Activated naive CD4-positive, alpha-beta T cell treated with anti-CD3 and anti-CD28 coated beads for 36 hours (primary cell): ENCODE results near the gene LRRC17. TPM values are rescaled to one million over a fixed set of nuclear protein-coding genes. Genes with fewer than 3 reads are reported as not detected.
A peak's percentile ranks its signal among the peaks of the same experiment; 100 is the strongest.

Experiments used
- CTCF ChIA-PET: fragments of 350-600 bp; sonication (Branson Sonifier 250); formaldehyde crosslinking; loops from one replicate; lab custom pipeline; 2021; ENCODE audit warnings: antibody characterized with exemption; lab: Charles Lee
- DNase-seq: peaks from one replicate; pipeline ENCODE4 v3.0.0-alpha.2; 2020
- H3K27ac Mint-ChIP-seq: one replicate; pipeline ENCODE4 v1.8.0; 2021; ENCODE audit warnings: mild to moderate bottlenecking, mixed read lengths
- H3K27me3 Mint-ChIP-seq: one replicate; pipeline ENCODE4 v1.8.0; 2021; ENCODE audit warnings: low read depth, mixed read lengths
- H3K36me3 Mint-ChIP-seq: one replicate; pipeline ENCODE4 v1.8.0; 2021; ENCODE audit warnings: low read depth, mixed read lengths
- H3K4me1 Mint-ChIP-seq: one replicate; pipeline ENCODE4 v1.8.0; 2021; ENCODE audit warnings: low read depth, mixed read lengths
- H3K4me3 Mint-ChIP-seq: one replicate; pipeline ENCODE4 v1.8.0; 2021; ENCODE audit warnings: mild to moderate bottlenecking, moderate library complexity, mixed read lengths
- H3K9me3 Mint-ChIP-seq: one replicate; pipeline ENCODE4 v1.8.0; 2021; ENCODE audit warnings: mixed read lengths
- intact Hi-C: fragments of 100-400 bp; cut with micrococcal nuclease; formaldehyde crosslinking; loops from one replicate; pipeline ENCODE4 v1.15.1; 2023
- total RNA-seq, 2 experiments: library from RNA; stranded (reverse); gene quantifications; one replicate each; pipeline ENCODE4 v1.2.3, GENCODE V29; 2021

LRRC17 gene
- total RNA-seq, 2 experiments from 2014 or later: not detected

DNA sequence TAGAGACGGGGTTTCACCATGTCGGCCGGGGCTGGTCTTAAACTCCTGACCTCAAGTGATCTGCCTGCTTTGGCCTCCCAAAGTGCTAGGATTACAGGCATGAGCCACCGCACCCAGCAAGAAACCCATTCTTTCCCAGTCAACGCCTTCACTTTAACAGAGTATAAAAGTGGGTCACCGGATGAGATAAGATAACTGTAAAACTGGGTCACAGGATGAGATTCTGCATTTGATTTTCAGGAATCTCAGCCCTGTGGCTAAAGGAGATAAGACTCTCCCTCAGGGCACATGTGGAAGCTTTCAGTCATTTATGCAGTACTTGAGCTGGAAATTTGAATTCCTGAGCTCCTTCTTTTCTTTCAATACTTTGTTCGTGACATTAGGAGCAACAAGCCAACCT, 70.8 kb downstream of the LRRC17 start:
- CTCF ChIA-PET: interaction anchor here (0.7 kb wide), 1 partner anchor 11 kb away, joined by 3 read pairs; no protein-coding TSS in a partner anchor
- no peak for DNase-seq
- no peaks in the 10 kb centered on the region for H3K4me1 Mint-ChIP-seq
- H3K9me3 Mint-ChIP-seq: no peaks in the 10 kb centered on the region
- no peak overlapping the region for H3K4me3 Mint-ChIP-seq
- intact Hi-C loops: no loop called here
- no peaks in the 10 kb centered on the region for H3K27me3 Mint-ChIP-seq
- H3K36me3 Mint-ChIP-seq: no peaks in the 10 kb centered on the region
- H3K27ac Mint-ChIP-seq: no peak overlapping the region

GRCh38 chr7:102985176-102985783, 72.5 kb downstream of the LRRC17 start:
- no peak for DNase-seq
- CTCF ChIA-PET: no interaction called here
- Mint-ChIP-seq H3K4me1 (no peaks in the 10 kb centered on the region), H3K27ac (no peak overlapping the region), H3K27me3 (no peaks in the 10 kb centered on the region), H3K4me3 (no peak overlapping the region), H3K9me3 (no peaks in the 10 kb centered on the region), H3K36me3 (no peaks in the 10 kb centered on the region)
- intact Hi-C loops: no loop called here

DNA sequence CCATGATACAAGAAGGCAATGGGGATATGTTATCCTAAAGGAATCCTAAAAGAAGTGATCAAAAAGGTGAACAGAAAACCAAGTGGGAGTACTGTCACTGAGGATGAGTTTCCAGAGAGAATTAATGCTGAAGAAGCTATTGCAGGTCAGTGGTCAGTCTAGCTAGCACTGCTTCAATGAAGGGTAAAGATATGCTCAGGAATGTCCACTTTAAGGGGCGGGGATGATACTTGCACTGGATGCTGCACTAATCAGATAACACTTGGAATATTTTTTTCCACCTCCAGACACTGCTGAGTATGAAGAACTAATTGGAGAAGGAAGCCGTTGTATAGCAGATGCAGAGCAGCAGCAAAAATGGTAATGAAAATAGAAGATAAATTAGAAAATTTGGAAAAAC, 75.3 kb downstream of the LRRC17 start:
- H3K27me3 Mint-ChIP-seq: no peaks in the 10 kb centered on the region
- H3K4me3 Mint-ChIP-seq: no peak overlapping the region
- intact Hi-C loops: no loop called here
- CTCF ChIA-PET: no interaction called here
- H3K27ac Mint-ChIP-seq: no peak overlapping the region
- H3K9me3 Mint-ChIP-seq: no peaks in the 10 kb centered on the region
- no peak for DNase-seq
- peaks cover 2% of the 10 kb centered on the region for H3K4me1 Mint-ChIP-seq
- no peaks in the 10 kb centered on the region for H3K36me3 Mint-ChIP-seq

DNA sequence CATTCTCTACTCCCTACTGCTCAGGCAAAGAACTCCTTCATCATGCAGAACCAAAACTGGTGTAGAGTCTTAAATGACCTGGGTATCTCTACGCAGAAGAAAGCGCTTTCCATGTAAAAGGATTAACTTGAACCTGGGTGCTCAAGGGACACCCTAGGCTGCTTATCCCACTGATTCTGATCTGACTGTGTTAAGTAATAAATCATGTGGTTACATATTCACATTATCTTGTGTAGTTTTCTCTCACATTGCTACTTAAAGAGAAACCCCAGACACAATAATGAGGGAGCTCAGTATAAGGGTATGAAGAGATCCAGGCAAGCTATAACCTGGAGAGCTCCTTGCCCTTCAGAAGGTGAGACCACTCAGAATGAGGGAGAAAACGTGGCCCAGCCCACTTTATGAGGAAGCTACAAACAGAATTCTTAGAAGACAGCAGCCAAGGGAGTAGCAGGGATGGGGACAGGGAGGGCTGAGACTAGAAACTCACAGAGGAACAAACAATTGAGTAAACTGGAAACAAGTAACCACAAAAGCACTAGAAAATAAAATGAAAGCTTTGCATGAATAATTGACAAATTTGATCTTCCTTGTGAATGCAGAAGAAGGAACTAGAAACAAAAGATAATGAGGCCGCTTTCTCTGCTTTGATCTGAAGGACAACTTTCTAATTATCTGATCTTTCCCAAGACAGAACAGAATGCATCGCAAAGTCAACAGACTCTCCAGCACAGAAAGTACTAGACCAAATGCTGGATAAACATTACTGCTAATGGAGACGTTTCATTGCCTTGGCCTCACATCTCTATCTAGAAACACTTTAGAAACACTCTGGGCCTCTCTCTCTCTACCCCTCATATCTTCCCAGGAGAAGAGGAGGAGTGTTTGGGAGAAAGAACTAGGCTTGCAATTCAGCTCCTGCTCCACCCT, 76.1 kb downstream of the LRRC17 start:
- H3K9me3 Mint-ChIP-seq: no peaks in the 10 kb centered on the region
- no peak overlapping the region for H3K4me3 Mint-ChIP-seq
- DNase-seq: no peak
- intact Hi-C loops: no loop called here
- no peaks in the 10 kb centered on the region for H3K36me3 Mint-ChIP-seq
- no peak overlapping the region for H3K27ac Mint-ChIP-seq
- CTCF ChIA-PET: no interaction called here
- H3K27me3 Mint-ChIP-seq: no peaks in the 10 kb centered on the region
- peaks cover 3% of the 10 kb centered on the region for H3K4me1 Mint-ChIP-seq

GRCh38 chr7:102990642-102991041, 77.8 kb downstream of the LRRC17 start:
- Mint-ChIP-seq H3K4me3 (no peak overlapping the region), H3K9me3 (no peaks in the 10 kb centered on the region), H3K27ac (no peak overlapping the region), H3K4me1 (peaks cover 3% of the 10 kb centered on the region), H3K27me3 (no peaks in the 10 kb centered on the region), H3K36me3 (no peaks in the 10 kb centered on the region)
- DNase-seq: no peak
- intact Hi-C loops: no loop called here
- CTCF ChIA-PET: no interaction called here

DNA sequence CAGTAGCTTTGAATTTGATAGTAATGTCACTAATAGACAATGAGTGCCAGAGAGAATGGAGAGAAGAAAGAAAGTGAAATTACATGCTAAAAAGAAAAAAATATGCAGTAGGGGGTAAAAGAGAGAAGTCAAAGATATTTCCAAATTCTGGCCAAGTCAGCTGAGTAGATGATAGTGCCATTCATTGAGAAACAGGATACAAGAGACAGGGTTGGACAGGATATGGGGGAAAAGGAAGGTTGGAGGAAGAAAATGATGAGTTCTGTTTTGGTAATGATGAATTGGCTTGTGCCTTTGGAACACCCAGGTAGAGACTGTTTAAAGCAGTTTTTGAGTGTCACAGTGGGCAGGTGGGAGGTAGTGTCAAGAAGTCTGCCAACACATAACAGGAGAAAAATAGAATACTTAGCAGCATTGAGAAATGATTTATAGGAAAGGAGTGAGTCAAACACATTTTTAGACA, 78.3 kb downstream of the LRRC17 start:
- Mint-ChIP-seq H3K36me3 (no peaks in the 10 kb centered on the region), H3K4me1 (peaks cover 3% of the 10 kb centered on the region), H3K9me3 (no peaks in the 10 kb centered on the region), H3K4me3 (no peak overlapping the region), H3K27ac (no peak overlapping the region), H3K27me3 (no peaks in the 10 kb centered on the region)
- CTCF ChIA-PET: no interaction called here
- intact Hi-C loops: no loop called here
- DNase-seq: no peak

- no peak overlapping the region for H3K27ac Mint-ChIP-seq
- no peaks in the 10 kb centered on the region for H3K27me3 Mint-ChIP-seq
- CTCF ChIA-PET: no interaction called here
- peak; percentile 14 for DNase-seq
- intact Hi-C loops: no loop called here
- H3K36me3 Mint-ChIP-seq: no peaks in the 10 kb centered on the region
- H3K4me3 Mint-ChIP-seq: no peak overlapping the region
- H3K9me3 Mint-ChIP-seq: no peaks in the 10 kb centered on the region
- peaks cover 3% of the 10 kb centered on the region for H3K4me1 Mint-ChIP-seq
These were observed 78.9 kb downstream of the LRRC17 start for GRCh38 chr7:102991540-102992214.

DNA sequence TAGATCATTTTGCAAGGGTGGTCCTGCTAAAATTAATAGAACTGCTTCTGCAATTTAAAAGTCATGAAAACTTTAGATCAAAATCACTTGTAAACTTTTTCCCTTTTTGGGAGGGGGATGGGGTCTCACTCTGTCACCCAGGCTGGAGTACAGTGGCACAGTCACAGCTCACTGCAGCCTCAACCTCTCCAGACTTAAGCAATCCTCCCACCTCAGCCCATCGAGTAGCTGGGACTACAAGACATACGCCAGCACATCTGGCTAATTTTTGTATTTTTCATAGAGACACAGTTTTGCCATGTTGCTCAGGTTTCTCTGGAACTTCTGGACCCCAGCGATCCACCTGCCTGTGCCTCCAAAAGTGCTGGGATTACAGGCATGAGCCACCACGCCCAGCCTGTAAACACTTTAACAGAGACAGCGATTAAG, 79.7 kb downstream of the LRRC17 start:
- no peaks in the 10 kb centered on the region for H3K9me3 Mint-ChIP-seq
- H3K27ac Mint-ChIP-seq: no peak overlapping the region
- no peaks in the 10 kb centered on the region for H3K27me3 Mint-ChIP-seq
- DNase-seq: no peak
- no peak overlapping the region for H3K4me3 Mint-ChIP-seq
- H3K4me1 Mint-ChIP-seq: peaks cover 3% of the 10 kb centered on the region
- no peaks in the 10 kb centered on the region for H3K36me3 Mint-ChIP-seq
- CTCF ChIA-PET: no interaction called here
- intact Hi-C loops: no loop called here

DNA sequence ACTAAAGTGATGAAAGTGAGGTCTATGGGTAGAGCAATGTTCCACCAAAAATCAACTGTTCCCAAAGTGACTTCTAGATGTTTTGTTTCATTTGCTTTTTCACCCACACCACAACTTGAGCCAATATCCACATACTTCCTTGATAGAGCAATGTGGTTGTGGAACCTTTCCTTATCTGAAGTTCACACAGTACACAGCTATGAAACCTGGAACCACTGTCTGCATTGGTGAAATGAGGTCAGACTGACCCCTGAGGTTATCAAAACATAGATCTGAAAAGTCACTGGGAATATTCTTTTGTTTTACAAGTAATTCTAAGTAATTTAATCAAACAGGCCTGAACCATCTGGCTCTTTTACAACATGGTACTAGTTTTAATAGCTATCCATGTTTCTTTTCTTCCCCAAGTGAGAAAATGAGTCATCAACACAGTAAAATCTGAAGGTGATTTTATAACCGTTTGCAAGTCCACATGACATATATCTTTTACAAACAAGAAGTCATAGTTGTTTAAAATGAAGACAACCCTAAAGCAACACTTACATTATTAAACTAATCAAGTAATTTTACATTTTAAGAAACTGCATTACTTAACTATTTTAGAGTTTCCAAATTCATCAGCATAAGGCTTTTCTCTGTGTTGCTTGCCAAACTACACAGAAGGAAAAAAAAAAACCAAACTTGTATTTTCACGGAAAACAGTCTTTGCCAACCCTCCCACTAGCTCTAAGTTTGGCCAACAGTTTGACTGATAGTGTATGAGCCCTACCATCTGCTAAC, 80.3 kb downstream of the LRRC17 start:
- DNase-seq: no peak
- no peaks in the 10 kb centered on the region for H3K9me3 Mint-ChIP-seq
- no peaks in the 10 kb centered on the region for H3K36me3 Mint-ChIP-seq
- CTCF ChIA-PET: no interaction called here
- H3K4me1 Mint-ChIP-seq: peaks cover 3% of the 10 kb centered on the region
- H3K27me3 Mint-ChIP-seq: no peaks in the 10 kb centered on the region
- H3K4me3 Mint-ChIP-seq: no peak overlapping the region
- no peak overlapping the region for H3K27ac Mint-ChIP-seq
- intact Hi-C loops: no loop called here

DNA sequence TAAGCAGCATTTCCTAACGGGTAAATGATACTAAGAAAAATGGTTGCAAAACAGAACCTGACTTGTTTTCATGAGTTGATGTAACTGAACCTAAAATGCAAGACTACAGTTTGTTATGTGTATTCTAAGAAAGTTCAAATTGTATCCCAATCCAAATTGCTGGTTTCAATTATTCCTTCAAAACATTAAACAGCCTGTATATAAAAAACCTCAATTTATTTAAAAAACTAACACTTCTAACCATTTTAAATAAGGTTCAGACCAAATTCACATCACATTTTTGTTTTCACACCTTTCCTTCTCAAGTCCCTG, 80.9 kb downstream of the LRRC17 start:
- Mint-ChIP-seq H3K4me3 (no peak overlapping the region), H3K27me3 (no peaks in the 10 kb centered on the region), H3K9me3 (no peaks in the 10 kb centered on the region), H3K27ac (no peak overlapping the region), H3K36me3 (no peaks in the 10 kb centered on the region), H3K4me1 (peaks cover 3% of the 10 kb centered on the region)
- no peak for DNase-seq
- CTCF ChIA-PET: no interaction called here
- intact Hi-C loops: no loop called here

DNA sequence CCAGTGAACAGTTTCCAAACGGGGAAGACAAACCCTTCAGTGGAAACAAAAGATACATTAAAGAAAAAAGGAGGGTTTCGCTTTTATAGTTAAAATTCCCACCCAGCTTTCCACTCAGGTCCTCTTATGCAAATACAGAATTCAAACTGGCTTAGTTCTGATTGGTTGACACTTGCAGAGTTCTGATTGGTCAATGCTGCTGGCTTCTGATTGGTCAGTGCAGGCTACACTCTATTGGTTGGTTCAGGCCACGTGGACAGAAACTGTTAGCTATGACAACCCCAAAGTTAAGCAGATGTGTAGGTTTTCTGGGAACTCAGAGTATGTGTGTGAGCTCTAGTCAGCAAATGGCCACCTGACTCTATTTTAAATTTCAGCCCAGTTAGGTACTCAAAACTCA, 81.8 kb downstream of the LRRC17 start:
- Mint-ChIP-seq H3K9me3 (no peaks in the 10 kb centered on the region), H3K36me3 (no peaks in the 10 kb centered on the region), H3K27me3 (no peaks in the 10 kb centered on the region), H3K4me1 (peaks cover 3% of the 10 kb centered on the region), H3K4me3 (no peak overlapping the region), H3K27ac (no peak overlapping the region)
- intact Hi-C loops: no loop called here
- CTCF ChIA-PET: interaction anchor here (0.6 kb wide), 1 partner anchor 11 kb away, joined by 3 read pairs; no protein-coding TSS in a partner anchor
- no peak for DNase-seq
